Ishikawa (cell line): ENCODE data around the gene FAM114A2.

Experiments used
- MAX ChIP-seq: IDR thresholded peaks from 2 replicates; pipeline ENCODE4 v1.6.1; 2012
- RAD21 ChIP-seq: IDR thresholded peaks from 2 replicates; pipeline ENCODE4 v1.6.1; 2012; ENCODE audit warnings: low read depth
- REST ChIP-seq: IDR thresholded peaks from 2 replicates; pipeline ENCODE4 v1.6.1; 2012; ENCODE audit warnings: low read depth, mild to moderate bottlenecking
- YY1 ChIP-seq: IDR thresholded peaks from 2 replicates; pipeline ENCODE4 v1.6.1; 2012; ENCODE audit warnings: low read depth

GRCh38 chr5:154044581-154044980 lies 5.9 kb upstream of the FAM114A2 start:
- TF ChIP-seq REST, result no peak
- TF ChIP-seq RAD21, result no peak
- TF ChIP-seq YY1, result no peak
- no peak for TF ChIP-seq MAX
